Spleen (tissue), 11 donors: ENCODE data around the gene PHOSPHO2. TPM values are rescaled to one million over a fixed set of nuclear protein-coding genes. Genes with fewer than 3 reads are reported as not detected.

Source experiments
- DNase-seq: peaks from one replicate; pipeline ENCODE4 v3.0.0-alpha.2; 2020
- H3K27ac ChIP-seq, 8 donors: fragments of 200-600 bp; sonication (generic) in 7 of 8; 1 replicate in 4 of 8; 2 replicates in 4 of 8; pipeline versions ENCODE4 v1.5.0 to v1.8.0; 2016 to 2021; ENCODE audit warnings: inconsistent platforms in 4 of 8, mild to moderate bottlenecking in 4 of 8, moderate library complexity in 1 of 8
- H3K27me3 ChIP-seq, 7 donors: fragments of 200-600 bp; sonication (generic) in 6 of 7; replicated peaks in 1 of 7; 1 replicate in 4 of 7; 2 replicates in 3 of 7; pipeline versions ENCODE4 v1.5.0 to v1.8.0; 2016 to 2021; ENCODE audit warnings: inconsistent platforms in 3 of 7, mild to moderate bottlenecking in 1 of 7
- H3K36me3 ChIP-seq, 6 donors: fragments of 200-600 bp; sonication (generic) in 5 of 6; 1 replicate in 4 of 6; 2 replicates in 2 of 6; pipeline versions ENCODE4 v1.5.0 to v1.8.0; 2016 to 2021; ENCODE audit warnings: inconsistent platforms in 2 of 6
- H3K4me1 ChIP-seq, 6 donors: fragments of 200-600 bp; sonication (generic) in 5 of 6; 1 replicate in 3 of 6; 2 replicates in 3 of 6; pipeline versions ENCODE4 v1.5.0 to v1.8.0; 2016 to 2021; ENCODE audit warnings: inconsistent platforms in 3 of 6
- H3K4me3 ChIP-seq, 8 donors: fragments of 200-600 bp; sonication (generic) in 7 of 8; 1 replicate in 4 of 8; 2 replicates in 4 of 8; pipeline versions ENCODE4 v1.5.0 to v1.8.0; 2016 to 2021; ENCODE audit warnings: inconsistent platforms in 4 of 8, mild to moderate bottlenecking in 4 of 8, moderate library complexity in 2 of 8
- H3K9me3 ChIP-seq, 8 donors: fragments of 200-600 bp; sonication (generic) in 7 of 8; 1 replicate in 4 of 8; 2 replicates in 4 of 8; pipeline versions ENCODE4 v1.5.0 to v1.8.0; 2016 to 2021; ENCODE audit warnings: inconsistent platforms in 4 of 8
- POLR2A ChIP-seq, 3 donors: fragments of 450-650 bp; IDR thresholded peaks; one replicate each; pipeline ENCODE4 v1.5.1; 2017; ENCODE audit warnings: antibody characterized with exemption in 3 of 3, mild to moderate bottlenecking in 1 of 3
- POLR2AphosphoS5 ChIP-seq, 3 donors: sonication (generic); formaldehyde crosslinking; IDR thresholded peaks; one replicate each; pipeline ENCODE4 v1.5.1; 2017; ENCODE audit warnings: antibody characterized with exemption in 3 of 3
- WGBS, 5 donors: extraction: QIAGEN DNeasy Blood & Tissue Kit in 3 of 5; methylation state at CpG; one replicate each; pipeline versions ENCODE4 v1.1.5 to v1.1.7; 2013 to 2018; 5-methylcytosine and 5-hydroxymethylcytosine counted together
- intact Hi-C: fragments of 100-400 bp; cut with DNase I; formaldehyde crosslinking; loops from one replicate; pipeline ENCODE4 v1.15.0; 2023; ENCODE audit warnings: low total_unique reads
- polyA plus RNA-seq, 3 donors: library from polyadenylated mRNA; stranded (reverse); fragments of 200-250 nt; gene quantifications; one replicate each; pipeline ENCODE4 v1.2.1, GENCODE V29; 2013
- total RNA-seq, 7 donors: library from RNA; depleted of rRNA in 3 of 7; stranded (reverse); fragments of >200 nt in 3 of 7; fragmentation: NEBNext Ultra II Directional in 4 of 7; extraction: Animal tissue kit (Norgen Biotek cat#: 25700) in 4 of 7; gene quantifications; one replicate each; pipeline versions ENCODE4 v1.1.0 to v1.2.1, GENCODE V29; 2016 to 2021
- TF ChIP-seq, protein P1 (sequence below), 11 experiments: fragments of 200-600 bp in 7 of 11; fragments of 450-650 bp in 4 of 11; sonication (generic) in 4 of 11; IDR thresholded peaks in 8 of 11; conservative IDR thresholded peaks in 3 of 11; 1 replicate in 7 of 11; 2 replicates in 4 of 11; pipeline versions ENCODE4 v1.4.0 to v1.8.0; 2016 to 2021; ENCODE audit warnings: antibody characterized with exemption in 11 of 11, inconsistent platforms in 4 of 11, mild to moderate bottlenecking in 1 of 11
- donor health status: healthy with polysubstance abuse.
- donor health status: DM: no; HTN: no; CAD: no; lungs with moderate emphysema.
- donor health status: DM: no; HTN: no; CAD: no.
- donor health status: Bipolar disorder and iron deficiency.
- donor health status: healthy.
- donor health status: DM: no; HTN: no; CAD: no.
- donor health status: DM: yes; HTN: yes; CAD: no.

Gene PHOSPHO2
- total and polyA plus RNA-seq, 10 donors: 1.2 to 6.9 (median 4.0) TPM

DNA sequence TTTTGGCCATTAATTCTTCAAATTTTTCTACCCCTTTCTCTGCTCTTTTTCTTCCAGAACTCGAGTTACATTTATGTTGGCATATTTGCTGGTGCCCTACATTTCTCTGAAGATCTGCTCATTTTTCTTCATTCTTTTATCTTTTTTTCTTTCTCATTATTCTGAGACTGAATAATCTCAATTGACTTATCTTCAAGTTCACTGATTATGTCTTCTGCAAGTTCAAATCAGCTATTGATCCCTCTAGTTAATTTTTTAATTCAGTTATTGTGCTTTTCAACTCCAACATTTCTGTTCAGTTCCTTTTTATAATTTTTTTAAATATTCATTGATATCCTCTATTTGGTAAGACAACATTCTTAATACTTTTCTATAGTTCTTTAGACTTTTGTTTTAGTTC lies 3.3 kb upstream of the PHOSPHO2 start:
- TF ChIP-seq POLR2AphosphoS5 (IDR thresholded peaks at IDR 0.05) (no peak), POLR2A (IDR thresholded peaks at IDR 0.05) (no peak)
- TF ChIP-seq, protein P1, sequence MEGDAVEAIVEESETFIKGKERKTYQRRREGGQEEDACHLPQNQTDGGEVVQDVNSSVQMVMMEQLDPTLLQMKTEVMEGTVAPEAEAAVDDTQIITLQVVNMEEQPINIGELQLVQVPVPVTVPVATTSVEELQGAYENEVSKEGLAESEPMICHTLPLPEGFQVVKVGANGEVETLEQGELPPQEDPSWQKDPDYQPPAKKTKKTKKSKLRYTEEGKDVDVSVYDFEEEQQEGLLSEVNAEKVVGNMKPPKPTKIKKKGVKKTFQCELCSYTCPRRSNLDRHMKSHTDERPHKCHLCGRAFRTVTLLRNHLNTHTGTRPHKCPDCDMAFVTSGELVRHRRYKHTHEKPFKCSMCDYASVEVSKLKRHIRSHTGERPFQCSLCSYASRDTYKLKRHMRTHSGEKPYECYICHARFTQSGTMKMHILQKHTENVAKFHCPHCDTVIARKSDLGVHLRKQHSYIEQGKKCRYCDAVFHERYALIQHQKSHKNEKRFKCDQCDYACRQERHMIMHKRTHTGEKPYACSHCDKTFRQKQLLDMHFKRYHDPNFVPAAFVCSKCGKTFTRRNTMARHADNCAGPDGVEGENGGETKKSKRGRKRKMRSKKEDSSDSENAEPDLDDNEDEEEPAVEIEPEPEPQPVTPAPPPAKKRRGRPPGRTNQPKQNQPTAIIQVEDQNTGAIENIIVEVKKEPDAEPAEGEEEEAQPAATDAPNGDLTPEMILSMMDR (IDR thresholded peaks at IDR 0.05 in 8 of 11, conservative IDR thresholded peaks at IDR 0.05 in 3 of 11): no peak
- Histone ChIP-seq H3K27ac (no peak overlapping the region), H3K27me3 (no peaks in the 10 kb centered on the region), H3K9me3 (peaks cover 0 to 44% (median 28%) of the 10 kb centered on the region in 8 donors), H3K36me3 (no peaks in the 10 kb centered on the region), H3K4me1 (peaks cover 0 to 25% (median 18%) of the 10 kb centered on the region in 6 donors), H3K4me3 (no peak overlapping the region)
- DNase-seq: no peak
- 63 to 86% (median 79%) methylated on average over 1 of the region's 1 CpG for WGBS, 5 donors
- intact Hi-C loops: no loop called here

DNA sequence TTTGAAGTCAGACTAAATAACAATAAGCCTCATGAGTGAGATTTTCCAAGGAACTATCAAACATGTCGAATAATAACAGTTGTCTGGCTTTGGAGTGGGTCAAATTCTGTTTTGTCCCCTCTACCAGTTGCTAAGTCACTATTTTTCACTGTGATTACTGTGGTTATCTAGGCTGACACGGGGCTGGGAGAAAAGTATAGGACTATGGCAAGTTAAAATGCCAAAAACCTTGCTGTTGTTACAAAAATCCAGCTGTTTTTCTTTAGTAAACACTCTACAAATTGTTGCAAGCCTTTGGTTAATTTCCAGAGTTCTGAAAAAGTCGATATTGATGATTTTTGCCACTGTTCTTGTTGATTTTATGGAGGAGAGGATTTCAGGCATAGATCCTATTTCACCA lies 1.6 kb upstream of the PHOSPHO2 start:
- H3K27ac ChIP-seq: no peak overlapping the region
- intact Hi-C loops: no loop called here
- H3K36me3 ChIP-seq: peaks cover 0 to 4% (median 0%) of the 10 kb centered on the region in 6 donors
- H3K4me1 ChIP-seq: peaks cover 0 to 25% (median 18%) of the 10 kb centered on the region in 6 donors
- DNase-seq: no peak
- H3K9me3 ChIP-seq: peaks cover 0 to 42% (median 28%) of the 10 kb centered on the region in 8 donors
- 66 to 81% (median 73%) methylated on average over 3 of the region's 3 CpGs for whole genome bisulfite sequencing, 5 donors
- no peaks in the 10 kb centered on the region for H3K27me3 ChIP-seq
- no peak for TF ChIP-seq POLR2A (IDR thresholded peaks at IDR 0.05)
- no peak for TF ChIP-seq POLR2AphosphoS5 (IDR thresholded peaks at IDR 0.05)
- TF ChIP-seq, protein P1 (IDR thresholded peaks at IDR 0.05 in 8 of 11, conservative IDR thresholded peaks at IDR 0.05 in 3 of 11): no peak
- no peak overlapping the region for H3K4me3 ChIP-seq

DNA sequence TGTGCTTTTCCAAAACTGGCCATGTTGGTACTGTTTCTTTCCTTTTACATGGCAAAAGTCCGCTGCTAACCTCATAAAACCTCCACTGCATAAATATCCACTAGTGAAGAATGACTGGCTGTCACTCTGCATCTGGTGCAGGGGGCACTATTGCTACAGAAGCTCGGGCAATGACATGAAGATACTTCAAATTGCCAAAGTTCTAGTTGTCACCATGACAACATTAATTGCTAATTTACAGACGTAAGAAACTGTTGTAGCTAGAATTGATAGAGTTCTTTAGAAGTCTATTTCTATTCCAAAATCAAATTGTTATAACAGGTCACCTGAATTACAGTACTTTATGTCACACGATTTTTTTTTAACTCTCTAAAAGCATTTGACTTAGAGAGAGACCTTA lies 909 bp upstream of the PHOSPHO2 start:
- Histone ChIP-seq H3K4me3 (no peak overlapping the region), H3K27me3 (no peaks in the 10 kb centered on the region), H3K9me3 (peaks cover 0 to 36% (median 26%) of the 10 kb centered on the region in 8 donors), H3K4me1 (peaks cover 0 to 25% (median 18%) of the 10 kb centered on the region in 6 donors), H3K36me3 (peaks cover 0 to 4% (median 0%) of the 10 kb centered on the region in 6 donors), H3K27ac (peak overlapping the region in 1 of 8 donors; percentile 87)
- TF ChIP-seq POLR2AphosphoS5 (IDR thresholded peaks at IDR 0.05) (no peak), POLR2A (IDR thresholded peaks at IDR 0.05) (no peak)
- TF ChIP-seq, protein P1 (IDR thresholded peaks at IDR 0.05 in 8 of 11, conservative IDR thresholded peaks at IDR 0.05 in 3 of 11): no peak
- 16 to 21% (median 21%) methylated on average over 4 of the region's 4 CpGs for WGBS, 5 donors
- DNase-seq: no peak
- intact Hi-C loops: no loop called here

DNA sequence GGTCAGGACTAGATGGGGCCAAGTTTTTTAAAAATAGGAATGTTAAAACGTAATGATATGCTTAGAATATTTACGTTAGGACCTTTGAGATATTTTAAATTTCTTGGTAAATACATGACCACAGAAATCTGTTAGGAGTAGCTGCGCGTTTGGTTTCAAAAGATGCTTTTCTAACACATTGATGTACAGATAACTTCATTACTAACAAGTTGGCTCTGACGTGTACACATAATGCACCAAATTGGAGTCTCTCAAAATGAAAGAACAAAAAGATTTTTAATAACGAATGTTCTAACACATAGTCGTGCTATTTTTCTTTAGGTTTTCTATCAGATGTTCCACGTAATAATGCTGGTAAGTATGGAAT lies 608 bp downstream of the PHOSPHO2 start:
- Histone ChIP-seq H3K9me3 (peaks cover 0 to 22% (median 20%) of the 10 kb centered on the region in 8 donors), H3K4me1 (peaks cover 0 to 25% (median 18%) of the 10 kb centered on the region in 6 donors), H3K36me3 (peaks cover 0 to 13% (median 2%) of the 10 kb centered on the region in 6 donors), H3K27me3 (no peaks in the 10 kb centered on the region), H3K27ac (peak overlapping the region; percentile 76 to 91 (median 86)), H3K4me3 (peak overlapping the region; percentile 61 to 79 (median 72))
- intact Hi-C loops: no loop called here
- TF ChIP-seq, protein P1 (IDR thresholded peaks at IDR 0.05 in 8 of 11, conservative IDR thresholded peaks at IDR 0.05 in 3 of 11): no peak
- TF ChIP-seq POLR2AphosphoS5 (IDR thresholded peaks at IDR 0.05): no peak
- TF ChIP-seq POLR2A (IDR thresholded peaks at IDR 0.05): no peak
- WGBS, 5 donors: 32 to 36% (median 33%) methylated on average over 8 of the region's 8 CpGs
- DNase-seq: no peak
